Measurements from ENCODE around the gene RGS7.
"Not testable (repeated sequence)": the region's sequence is repeated elsewhere in the genome, so short reads cannot be mapped to it uniquely, and the experiment has no call there.

RGS7 gene

GRCh38 chr1:240763771-240764170, 593.2 kb downstream of the RGS7 start:
- DNase-seq = no peak

DNA sequence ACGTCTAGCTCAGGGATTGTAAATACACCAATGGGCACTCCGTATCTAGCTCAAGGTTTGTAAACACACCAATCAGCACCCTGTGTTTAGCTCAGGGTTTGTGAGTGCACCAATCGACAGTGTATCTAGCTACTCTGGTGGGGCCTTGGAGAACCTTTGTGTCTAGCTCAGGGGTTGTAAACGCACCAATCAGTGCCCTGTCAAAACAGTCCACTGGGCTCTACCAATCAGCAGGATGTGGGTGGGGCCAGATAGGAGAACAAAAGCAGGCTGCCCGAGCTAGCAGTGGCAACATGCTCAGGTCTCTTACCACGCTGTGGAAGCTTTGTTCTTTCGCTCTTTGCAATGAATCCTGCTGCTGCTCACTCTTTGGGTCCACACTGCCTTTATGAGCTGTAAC, 593.9 kb downstream of the RGS7 start:
- DNase-seq = not testable (repeated sequence)

DNA sequence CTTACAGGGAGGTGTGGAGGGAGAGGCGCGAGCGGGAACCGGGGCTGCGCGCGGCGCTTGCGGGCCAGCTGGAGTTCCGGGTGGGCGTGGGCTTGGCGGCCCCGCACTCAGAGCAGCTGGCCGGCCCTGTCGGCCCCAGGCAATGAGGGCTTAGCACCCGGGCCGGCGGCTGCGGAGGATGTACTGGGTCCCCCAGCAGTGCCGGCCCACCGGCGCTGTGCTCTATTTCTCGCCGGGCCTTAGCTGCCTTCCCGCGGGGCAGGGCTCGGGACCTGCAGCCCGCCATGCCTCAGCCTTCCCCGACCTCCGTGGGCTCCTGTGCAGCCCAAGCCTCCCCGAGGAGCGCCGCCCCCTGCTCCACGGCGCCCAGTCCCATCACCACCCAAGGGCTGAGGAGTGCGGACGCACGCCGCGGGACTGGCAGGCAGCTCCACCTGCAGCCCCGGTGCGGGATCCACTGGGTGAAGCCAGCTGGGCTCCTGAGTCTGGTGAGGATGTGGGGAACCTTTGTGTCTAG, 594.5 kb downstream of the RGS7 start:
- not testable (repeated sequence) for DNase-seq

- DNase-seq = not testable (repeated sequence)
These were observed 598.2 kb downstream of the RGS7 start for GRCh38 chr1:240758777-240759176.

DNA sequence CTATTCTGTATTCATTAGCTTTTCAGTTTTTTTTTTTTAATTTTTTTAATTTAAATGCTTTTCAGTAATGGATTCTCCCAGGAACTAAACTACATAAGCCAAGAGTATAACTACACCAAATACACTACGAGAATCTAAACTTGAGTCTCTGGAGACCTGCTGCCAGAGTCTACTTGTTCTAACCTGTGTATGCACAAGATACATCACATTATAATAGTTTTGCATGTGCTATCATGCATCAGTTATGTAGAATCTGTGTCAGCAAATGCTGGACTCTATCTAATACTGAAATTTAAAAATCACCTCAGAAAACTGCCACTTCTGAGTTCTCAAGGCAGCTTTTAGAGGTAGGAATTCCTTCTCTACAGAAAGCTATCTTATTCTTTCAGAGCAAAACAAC, 598.7 kb downstream of the RGS7 start:
- no peak for DNase-seq

- DNase-seq = no peak
These were observed 609.1 kb downstream of the RGS7 start for GRCh38 chr1:240747907-240748306.

DNA sequence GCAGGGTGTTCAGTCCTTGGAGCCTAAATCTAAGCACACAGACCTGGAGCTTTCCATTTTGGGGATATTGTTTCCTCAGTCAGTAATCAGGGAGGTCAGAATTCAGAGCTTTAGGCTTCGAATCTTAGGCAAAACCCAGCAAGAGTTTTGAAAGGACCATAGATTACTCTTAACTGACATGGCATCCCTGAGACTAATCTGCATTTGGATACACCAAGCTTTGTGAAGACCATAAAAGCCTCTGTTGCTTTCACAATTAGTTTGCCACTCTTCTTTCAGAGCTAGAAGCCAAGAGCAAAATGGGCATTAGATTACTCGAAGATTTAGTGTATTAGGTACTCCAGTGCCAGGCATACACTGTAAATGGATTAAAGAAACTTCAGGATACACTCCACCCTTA, 613.3 kb downstream of the RGS7 start:
- DNase-seq = no peak

GRCh38 chr1:240739754-240740153, 617.3 kb downstream of the RGS7 start:
- DNase-seq = no peak

GRCh38 chr1:240739139-240739538, 617.9 kb downstream of the RGS7 start:
- no peak for DNase-seq

DNA sequence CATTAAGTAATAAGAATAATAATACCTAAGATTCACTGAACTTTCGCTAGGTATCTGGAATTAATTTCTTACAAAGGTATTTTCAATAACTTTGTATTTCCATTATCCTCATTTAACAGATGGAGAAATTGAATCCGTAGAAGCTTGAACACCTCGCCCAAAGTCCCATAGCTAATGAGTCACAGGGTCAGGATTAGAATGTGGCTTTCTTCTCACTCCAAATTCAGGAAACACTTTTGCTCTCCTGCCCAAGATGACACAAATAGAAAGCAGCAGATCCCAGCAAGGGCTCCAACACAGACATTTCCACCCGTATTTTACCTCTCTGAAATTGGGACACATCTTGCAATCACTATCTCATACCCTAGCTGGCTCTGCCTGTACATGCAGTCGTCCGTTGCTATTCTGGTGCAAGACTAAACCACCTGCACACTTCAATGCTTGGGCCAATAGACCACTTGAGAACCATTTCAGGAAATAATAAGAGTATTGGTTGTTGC, 619.2 kb downstream of the RGS7 start:
- DNase-seq = no peak

GRCh38 chr1:240737298-240737697, 619.7 kb downstream of the RGS7 start:
- no peak for DNase-seq

DNA sequence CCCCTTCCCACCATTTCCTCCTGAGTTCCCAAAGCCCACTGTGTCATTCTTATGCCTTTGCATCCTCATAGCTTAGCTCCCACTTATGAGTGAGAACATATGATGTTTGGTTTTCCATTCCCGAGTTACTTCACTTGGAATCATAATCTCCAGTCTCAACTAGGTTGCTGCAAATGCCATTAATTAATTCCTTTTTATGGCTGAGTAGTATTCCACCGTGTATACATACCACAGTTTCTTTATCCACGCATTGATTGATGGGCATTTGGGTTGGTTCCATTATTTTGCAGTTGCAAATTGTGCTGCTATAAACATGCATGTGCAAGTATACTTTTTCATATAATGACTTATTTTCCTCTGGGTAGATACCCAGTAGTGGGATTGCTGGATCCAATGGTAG, 622.3 kb downstream of the RGS7 start:
- DNase-seq = not testable (repeated sequence)

- DNase-seq = no peak
These were observed 623.0 kb downstream of the RGS7 start for GRCh38 chr1:240734001-240734400.

DNA sequence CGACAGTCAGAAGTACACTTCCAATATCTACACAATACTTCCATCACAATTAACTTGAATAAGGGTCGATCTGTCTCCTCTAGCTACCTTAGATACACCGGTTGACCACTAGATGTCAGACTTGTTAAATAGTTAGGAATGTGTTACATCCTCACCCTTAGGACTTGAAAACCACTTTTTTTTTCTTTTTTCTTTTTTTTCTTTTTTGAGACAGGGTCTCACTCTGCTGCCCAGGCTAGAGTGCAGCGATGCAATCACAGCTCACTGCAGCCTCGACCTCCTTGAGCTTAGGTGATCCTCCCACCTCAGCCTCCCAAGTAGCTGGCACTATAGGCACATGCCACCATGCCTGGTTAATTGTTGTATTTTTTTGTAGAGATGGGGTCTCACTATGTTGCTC, 624.6 kb downstream of the RGS7 start:
- DNase-seq = peak; percentile 51
